Mammary epithelial cell (primary cell): ENCODE results near the gene STIM1.

ENCODE experiments used
- EZH2 ChIP-seq: IDR thresholded peaks from 2 replicates; pipeline ENCODE4 v1.6.1; 2012; ENCODE audit warnings: low read length, inconsistent platforms, borderline replicate concordance
- TF ChIP-seq, protein P1 (sequence below), 2 donors: IDR thresholded peaks in 1 of 2; conservative IDR thresholded peaks in 1 of 2; 2 replicates each; pipeline ENCODE4 v1.5.1; 2011 to 2012; ENCODE audit warnings: inconsistent platforms in 2 of 2, low read length in 2 of 2, mild to moderate bottlenecking in 2 of 2, control low read depth in 1 of 2, low read depth in 1 of 2; ENCODE audit not compliant: insufficient read depth in 1 of 2; ENCODE audit errors: extremely low read depth in 1 of 2

DNA sequence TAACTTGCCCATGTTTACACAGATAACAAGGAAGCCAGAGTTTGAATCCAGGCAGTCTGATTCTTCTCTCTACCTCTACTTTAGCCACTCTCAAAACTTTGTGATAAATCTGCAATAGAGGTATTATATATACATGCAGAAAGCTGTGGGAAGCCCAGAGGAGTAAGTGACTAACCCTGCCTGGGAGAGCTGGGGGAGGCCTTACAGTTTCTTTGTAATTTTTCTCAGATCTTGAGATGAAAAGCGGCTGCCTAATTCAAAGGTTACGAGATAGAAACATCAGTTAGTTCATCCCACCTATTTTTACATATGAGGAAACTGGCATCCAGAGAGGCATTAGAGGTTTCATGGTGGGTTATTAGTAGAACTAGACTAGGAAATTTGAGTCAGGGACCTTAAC, 4.9 kb downstream of the STIM1 start:
- TF ChIP-seq, protein P1, sequence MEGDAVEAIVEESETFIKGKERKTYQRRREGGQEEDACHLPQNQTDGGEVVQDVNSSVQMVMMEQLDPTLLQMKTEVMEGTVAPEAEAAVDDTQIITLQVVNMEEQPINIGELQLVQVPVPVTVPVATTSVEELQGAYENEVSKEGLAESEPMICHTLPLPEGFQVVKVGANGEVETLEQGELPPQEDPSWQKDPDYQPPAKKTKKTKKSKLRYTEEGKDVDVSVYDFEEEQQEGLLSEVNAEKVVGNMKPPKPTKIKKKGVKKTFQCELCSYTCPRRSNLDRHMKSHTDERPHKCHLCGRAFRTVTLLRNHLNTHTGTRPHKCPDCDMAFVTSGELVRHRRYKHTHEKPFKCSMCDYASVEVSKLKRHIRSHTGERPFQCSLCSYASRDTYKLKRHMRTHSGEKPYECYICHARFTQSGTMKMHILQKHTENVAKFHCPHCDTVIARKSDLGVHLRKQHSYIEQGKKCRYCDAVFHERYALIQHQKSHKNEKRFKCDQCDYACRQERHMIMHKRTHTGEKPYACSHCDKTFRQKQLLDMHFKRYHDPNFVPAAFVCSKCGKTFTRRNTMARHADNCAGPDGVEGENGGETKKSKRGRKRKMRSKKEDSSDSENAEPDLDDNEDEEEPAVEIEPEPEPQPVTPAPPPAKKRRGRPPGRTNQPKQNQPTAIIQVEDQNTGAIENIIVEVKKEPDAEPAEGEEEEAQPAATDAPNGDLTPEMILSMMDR (conservative IDR thresholded peaks at IDR 0.05 in 1 of 2, IDR thresholded peaks at IDR 0.05 in 1 of 2; ENCODE audit: extremely low read depth in 1 of 2, insufficient read depth in 1 of 2, low read depth in 1 of 2, low read length in 2 of 2): no peak
- TF ChIP-seq EZH2: no peak
